Stromal cell of bone marrow (primary cell): ENCODE measurements around the gene HIVEP3.

ENCODE experiments used
- DNase-seq: peaks from one replicate; pipeline ENCODE4 v3.0.0-alpha.2; 2012; ENCODE audit warnings: low read depth

HIVEP3 gene

GRCh38 chr1:41920658-41921057 lies 1.9 kb upstream of the HIVEP3 start:
- DNase-seq = no peak

- no peak for DNase-seq
These were observed 1.2 kb upstream of the HIVEP3 start for GRCh38 chr1:41919764-41920397.

GRCh38 chr1:41919131-41919530 lies 409 bp upstream of the HIVEP3 start:
- no peak for DNase-seq

GRCh38 chr1:41917835-41918449 lies 780 bp downstream of the HIVEP3 start:
- DNase-seq = no peak

GRCh38 chr1:41917076-41917475 lies 1.6 kb downstream of the HIVEP3 start:
- DNase-seq = no peak

- no peak for DNase-seq
These were observed 2.7 kb downstream of the HIVEP3 start for GRCh38 chr1:41915786-41916571.

- no peak for DNase-seq
These were observed 4.2 kb downstream of the HIVEP3 start for GRCh38 chr1:41914516-41914915.

- no peak for DNase-seq
These were observed 5.7 kb downstream of the HIVEP3 start for GRCh38 chr1:41913014-41913413.

- DNase-seq = no peak
These were observed 10.3 kb downstream of the HIVEP3 start for GRCh38 chr1:41908288-41908895.

- no peak for DNase-seq
These were observed 11.3 kb downstream of the HIVEP3 start for GRCh38 chr1:41907446-41907845.

GRCh38 chr1:41906943-41907342 lies 11.8 kb downstream of the HIVEP3 start:
- DNase-seq = no peak

GRCh38 chr1:41905093-41905675 lies 13.5 kb downstream of the HIVEP3 start:
- no peak for DNase-seq

- no peak for DNase-seq
These were observed 16.1 kb downstream of the HIVEP3 start for GRCh38 chr1:41902664-41903063.

GRCh38 chr1:41902159-41902577 lies 16.6 kb downstream of the HIVEP3 start:
- DNase-seq = no peak

GRCh38 chr1:41901551-41901950 lies 17.2 kb downstream of the HIVEP3 start:
- no peak for DNase-seq

GRCh38 chr1:41900603-41901444 lies 17.9 kb downstream of the HIVEP3 start:
- no peak for DNase-seq

GRCh38 chr1:41898191-41898713 lies 20.5 kb downstream of the HIVEP3 start:
- DNase-seq = no peak

- DNase-seq = no peak
These were observed 23.2 kb downstream of the HIVEP3 start for GRCh38 chr1:41895552-41895951.

GRCh38 chr1:41894808-41895483 lies 23.8 kb downstream of the HIVEP3 start:
- DNase-seq = no peak

GRCh38 chr1:41894101-41894807 lies 24.5 kb downstream of the HIVEP3 start:
- DNase-seq = no peak
